ENCODE data around the gene PCCB. TPM values are rescaled to one million over a fixed set of nuclear protein-coding genes. Genes with fewer than 3 reads are reported as not detected.

The PCCB gene
- total and polyA plus RNA-seq, 5 donors, result 51.8 to 78.6 (median 71.8) TPM

Other genes starting within 250 kb of the PCCB start
- gene MSL2, start 54.0 kb upstream of the PCCB start, total RNA-seq, result 10 to 100 TPM; 22.4 to 27.0 (median 23.2) TPM
- gene MSL2, start 54.0 kb upstream of the PCCB start, polyA plus RNA-seq, result 5.7 TPM